Activated naive CD8-positive, alpha-beta T cell treated with anti-CD3 and anti-CD28 coated beads, Interleukin-2, amount 50 U/mL, for 16 hours (primary cell): ENCODE data around the gene KCNC4.

Experiments used
- DNase-seq: peaks from one replicate; pipeline ENCODE4 v3.0.0-alpha.2; 2020; ENCODE audit warnings: low read depth, low spot score

Gene KCNC4

DNA sequence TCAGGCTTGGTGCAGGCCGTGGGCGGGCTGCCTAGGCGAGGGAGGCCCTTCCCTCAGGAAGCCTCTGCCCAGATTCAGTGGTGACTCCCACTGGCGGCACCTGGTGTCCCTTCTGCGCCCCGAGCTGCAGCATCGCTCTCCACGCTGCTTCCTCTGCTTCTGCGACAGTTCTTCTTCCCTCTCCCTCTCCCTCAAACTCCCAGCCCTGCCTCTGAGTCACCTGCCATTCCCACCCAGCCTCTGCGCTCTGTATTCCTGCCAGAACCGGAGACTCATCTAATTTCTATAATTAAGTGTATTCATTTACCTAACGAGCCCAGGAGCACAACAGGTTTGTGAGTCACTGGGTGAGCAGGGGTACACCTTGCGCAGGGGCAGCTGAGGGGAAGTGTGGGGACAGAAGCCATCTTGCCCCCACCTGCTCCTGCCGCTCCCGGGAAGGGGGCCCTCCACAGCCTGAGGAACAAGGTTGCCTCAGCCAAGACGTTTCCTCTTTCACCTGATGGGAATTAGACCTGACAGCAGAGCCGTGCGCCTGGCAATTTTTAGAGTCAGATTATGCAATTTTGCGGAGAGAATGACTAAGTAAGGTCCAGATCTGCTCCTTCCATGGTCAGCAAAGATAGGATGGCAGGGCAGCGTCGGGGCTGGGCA lies 19.4 kb downstream of the KCNC4 start:
- no peak for DNase-seq

DNA sequence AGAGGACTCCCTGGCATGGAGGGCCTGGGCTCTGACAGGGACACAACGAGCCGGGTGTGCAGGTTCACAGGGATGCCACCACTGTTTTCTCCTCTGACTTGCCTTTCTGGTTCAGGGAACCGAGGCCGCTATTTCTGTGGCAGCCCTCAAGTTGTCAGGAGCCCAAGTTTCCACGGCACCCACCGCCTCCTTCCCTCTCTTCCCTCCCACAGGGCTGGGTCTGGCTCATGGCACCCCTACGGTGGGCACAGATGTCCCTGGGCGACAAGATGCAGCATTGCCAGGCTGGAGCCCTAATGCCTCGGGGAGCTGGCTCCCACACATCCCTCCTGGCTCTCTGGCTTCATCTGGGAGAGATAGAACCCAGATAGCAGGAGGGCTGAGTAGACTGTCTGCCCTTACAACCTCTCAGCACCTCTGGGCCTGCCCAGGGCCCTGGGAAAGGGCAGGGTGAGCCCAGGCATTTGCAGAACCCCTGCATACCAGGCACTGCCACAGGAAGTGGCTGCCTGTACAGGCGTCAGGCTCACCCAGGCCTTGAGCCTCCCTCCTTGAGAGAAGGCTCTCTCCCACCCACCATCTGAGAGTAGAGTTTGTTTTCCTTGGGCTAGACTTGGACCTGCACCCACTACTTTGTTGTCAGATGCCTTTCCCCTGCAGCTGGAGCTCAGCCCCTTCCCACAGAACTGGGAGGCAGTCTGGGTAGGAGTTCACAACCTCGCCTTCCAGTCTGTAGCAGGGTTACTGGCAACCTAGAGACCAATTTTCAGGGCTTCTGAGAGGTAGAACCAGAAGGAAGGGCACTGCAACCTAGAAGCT lies 20.5 kb downstream of the KCNC4 start:
- no peak for DNase-seq

DNA sequence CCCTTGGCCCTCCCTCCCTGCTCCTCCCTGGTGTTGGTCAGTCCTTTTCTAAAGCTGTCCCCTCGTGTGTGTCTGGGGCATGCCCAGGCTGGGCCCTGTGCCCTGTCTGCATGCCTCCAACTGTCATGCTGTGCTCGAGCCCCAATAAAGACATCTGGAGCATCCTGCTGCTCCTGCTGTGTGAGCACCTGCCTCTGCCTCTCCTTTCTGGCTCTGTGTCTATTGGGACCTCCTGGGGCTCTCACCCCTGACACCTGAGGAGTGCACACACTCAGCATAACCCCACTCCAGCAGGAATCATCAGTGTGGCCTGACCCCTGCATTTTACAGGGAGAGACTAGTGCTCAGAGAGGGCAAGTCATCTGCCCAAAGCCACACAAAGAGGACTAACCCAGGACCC lies 23.7 kb downstream of the KCNC4 start:
- DNase-seq, result no peak

DNA sequence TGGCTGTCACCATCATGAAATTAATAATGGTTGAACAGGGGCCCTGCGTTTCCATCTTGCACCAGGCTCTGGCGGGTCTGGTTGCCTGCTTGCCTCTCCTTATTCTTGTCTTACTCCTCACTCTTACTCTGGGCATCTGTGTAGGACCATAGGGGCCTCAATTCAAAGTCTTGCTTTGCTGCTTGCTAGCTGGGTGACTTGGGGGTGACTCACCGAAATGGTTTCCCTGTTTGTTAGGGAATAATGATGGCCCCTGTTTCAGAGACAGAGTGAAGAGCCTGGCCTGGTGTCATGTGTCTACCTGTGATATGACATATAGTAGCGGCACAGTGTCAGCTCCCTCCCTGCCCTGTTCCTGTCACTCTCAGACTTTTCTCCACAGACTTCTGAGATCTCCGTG lies 24.6 kb downstream of the KCNC4 start:
- no peak for DNase-seq

DNA sequence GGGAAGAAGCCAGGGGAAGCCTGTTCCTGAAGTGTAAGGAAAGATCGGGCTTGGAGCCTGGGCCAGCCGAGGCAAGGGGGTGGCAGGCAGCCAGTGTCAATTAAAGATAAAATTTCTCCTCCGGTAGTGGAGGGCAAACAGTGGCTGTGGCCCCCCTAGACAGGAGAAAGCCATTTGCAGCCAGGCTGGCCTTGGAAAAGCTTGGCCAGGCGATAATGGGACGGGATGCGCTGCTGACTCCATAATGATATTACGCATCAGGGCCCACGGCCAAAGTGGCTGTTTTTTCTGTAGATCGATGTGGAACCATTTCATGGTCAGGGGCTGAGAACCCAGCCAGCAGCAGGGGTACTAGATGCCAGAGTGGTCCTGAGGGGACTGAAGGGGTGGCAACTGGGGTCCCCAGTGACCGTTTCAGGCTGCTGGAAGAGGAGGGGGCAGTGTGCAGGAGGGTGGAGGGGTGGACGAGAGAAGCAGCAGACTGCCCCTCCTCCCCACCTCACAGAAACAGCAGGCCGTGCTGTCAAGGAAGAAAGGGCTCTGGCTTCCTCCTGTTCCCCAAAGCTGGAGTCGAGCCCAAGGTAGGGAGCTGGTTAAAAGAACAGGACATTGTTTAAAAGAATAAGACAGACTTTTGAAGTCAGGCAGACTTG lies 25.2 kb downstream of the KCNC4 start:
- no peak for DNase-seq

DNA sequence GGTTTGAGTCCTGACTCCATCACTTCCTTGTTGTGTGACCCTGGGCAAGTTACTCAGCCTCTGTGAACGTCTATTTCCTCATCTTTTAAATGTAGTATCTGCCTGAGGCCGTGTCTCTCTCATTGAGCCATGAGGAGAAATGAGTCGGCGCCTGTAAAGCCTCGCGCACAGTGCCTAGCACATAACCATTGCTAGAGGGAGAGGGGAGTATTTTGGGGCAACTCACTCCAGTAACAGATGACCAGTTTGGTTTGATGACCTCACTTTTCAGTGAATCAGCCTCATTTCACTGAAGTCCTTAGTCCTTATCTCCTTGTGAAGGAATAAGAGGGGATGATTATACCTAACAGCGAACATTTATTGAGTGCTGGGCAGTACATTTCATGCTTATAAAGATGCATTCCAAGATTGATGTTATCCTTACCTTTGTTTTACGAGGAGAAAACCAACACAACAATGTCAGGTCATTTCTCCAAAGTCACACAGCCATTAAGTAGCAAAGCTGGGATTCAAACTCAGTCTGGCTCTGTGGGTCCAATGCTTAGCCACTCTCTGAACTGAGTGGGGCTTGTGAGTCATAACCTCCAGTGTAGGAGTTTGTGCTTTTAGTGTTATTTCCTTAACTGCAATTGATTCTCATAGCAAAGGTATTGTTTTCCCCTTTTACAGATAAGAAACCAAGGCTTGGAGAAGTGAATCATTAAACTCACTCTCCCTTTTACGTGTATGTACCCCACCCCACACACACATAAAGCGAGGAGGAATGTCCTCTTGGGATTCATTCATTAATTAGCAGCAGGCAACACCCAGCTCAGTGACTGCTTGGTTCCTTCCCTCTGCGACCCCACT lies 25.9 kb downstream of the KCNC4 start:
- DNase-seq, result no peak

DNA sequence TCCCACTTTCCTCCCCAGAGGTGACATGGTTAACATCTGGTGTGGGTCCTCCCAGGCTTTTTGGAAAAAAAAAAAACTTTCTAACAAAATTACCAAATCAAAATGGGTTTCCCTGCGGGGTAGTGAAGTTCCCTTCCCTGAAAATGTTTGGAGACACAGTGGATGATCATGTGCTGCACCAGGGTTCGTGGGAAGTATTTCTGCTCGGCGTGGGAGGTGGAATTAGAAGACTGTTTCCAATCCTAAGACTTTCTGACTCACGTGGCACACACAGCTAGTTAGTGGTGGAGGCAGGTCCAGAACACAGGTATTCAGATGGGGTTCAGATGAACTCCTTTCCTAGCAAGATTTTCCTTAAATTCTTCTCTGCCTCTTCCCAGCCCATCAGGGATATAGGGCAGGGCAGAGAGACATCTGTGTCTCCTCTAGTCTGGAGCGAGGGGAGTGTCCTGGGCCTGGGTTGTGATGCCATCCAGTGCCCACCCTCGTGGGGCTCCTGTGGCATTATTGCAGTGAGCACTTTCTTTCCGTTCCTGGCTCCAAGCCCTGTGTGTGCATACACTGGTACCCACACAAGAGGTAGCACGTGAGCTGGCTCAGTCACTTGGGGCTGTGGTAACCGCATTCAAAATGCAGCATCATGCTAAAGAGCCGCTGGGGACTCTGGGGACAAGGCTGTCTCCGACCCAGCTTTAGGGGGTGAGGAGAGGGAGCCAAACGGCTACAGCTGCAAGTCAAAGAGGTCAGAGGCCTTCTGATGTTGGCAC lies 27.5 kb downstream of the KCNC4 start:
- DNase-seq, result no peak

DNA sequence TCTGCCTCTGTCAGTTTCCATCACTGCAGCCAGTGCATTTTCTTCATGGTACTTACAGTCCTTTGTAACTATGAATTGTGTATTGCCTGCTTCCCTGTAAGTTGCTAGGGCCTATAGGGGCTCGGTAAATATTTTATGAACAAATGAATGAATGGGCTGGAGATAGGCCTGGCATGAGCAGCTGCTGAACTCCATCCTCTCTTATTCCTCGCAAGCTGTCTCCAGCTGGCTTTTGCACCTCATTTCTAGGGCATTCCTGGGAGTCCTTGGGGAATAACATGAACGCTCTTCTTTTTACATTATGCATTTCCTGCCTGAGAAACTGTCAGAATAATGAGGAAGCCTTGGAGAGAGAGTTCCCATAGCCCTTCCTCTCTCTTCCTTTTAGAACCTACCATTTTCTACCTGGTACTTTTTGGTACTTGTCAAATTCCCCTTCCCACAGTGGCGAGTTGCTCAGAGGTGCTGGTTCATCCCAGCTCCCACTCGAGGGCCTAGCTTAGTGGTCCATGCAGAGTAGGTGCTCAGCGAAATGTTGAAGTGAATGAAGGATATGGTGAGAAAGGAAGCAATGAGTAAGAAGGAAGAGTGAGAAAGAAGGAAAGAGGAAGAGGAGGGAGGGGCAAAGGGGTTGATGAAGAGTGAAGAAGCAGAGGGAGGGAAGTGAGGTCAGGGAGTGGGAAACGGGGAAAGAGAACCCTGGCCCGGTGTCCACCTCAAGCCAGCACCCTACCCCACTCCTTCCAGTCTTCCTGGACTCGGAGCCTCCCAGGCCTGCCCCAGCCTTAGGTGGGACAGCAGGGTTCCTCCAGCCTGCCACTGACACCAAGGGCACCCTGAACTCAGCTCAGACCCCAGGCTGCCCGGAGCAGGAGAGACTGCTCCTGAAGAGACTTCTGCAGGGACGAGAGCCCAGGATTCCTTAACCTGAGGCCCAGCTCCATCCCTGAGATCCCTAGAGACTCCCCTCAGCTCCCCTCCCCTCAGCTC lies 29.6 kb downstream of the KCNC4 start:
- no peak for DNase-seq

DNA sequence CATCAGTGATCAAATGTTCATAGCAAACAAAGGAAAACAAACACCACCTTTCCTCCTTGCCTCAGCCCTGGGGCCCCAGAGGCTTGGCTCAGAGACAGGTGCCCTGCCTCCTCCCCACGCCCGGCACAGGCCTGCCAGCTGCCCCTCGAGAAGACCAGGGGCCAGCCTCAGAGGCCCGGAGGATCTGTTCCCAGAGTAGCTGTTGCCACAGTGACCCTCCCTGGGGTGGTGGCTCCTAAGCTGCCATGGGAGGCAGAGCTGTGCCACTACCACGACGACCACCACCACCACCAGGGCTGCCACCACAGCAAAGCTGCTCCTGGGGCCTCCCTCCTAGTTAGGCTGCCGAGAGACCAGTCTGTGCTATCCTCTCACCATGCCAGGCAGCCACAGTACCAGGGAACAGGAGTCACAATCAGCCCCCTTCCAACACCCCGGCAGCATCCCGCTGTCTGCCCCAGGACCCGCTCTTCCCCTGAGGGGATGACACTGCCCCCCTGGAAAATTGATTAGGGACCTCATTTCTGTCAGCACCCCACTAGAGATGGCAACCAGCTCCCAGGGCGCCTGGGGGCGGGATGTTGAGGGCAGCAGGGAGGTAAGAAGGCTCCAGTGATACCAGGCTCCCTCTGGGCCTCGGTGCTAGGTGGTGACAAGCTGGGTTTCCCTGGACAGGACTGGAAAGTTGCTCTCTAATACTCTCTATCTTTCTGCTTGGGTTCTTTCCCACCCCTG lies 30.5 kb downstream of the KCNC4 start:
- DNase-seq, result no peak

DNA sequence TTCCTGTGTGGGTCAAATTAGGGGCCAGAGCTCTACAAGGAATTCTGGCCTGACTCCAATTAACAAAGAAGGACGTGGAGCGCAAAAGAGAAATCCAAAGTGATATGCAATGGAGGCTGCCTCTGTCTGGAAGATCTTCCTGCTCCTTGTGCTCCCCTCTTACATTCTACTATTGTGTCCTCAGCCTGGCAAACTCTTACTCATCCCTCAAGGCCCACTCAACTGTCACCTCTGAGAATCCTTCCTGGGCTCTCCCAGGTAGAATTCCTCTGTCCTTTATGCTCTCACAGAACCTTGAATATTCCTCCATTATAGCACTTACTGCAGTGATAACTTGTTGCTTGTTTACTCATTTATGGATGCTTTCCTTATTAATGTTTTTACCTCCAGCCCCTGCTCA lies 31.4 kb downstream of the KCNC4 start:
- no peak for DNase-seq

DNA sequence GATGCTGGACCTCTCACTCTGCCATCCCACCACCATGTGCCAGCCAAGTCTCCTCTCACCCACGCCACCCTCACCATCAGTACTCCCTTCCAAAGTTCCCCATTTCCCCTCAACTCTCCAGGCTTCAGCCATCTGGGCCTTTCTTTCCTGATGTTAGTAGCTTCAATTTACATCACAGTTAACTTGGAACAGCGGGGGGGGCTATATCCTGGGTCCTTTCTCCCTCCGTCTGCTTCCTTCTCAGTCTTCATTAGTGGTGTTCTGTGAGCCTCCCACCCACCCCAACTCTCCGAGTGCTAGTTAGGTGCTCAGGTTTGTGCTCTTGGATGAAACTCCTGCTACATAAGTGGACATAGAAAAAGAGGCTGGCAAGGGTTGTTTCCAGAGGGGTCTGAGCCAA lies 31.9 kb downstream of the KCNC4 start:
- no peak for DNase-seq

DNA sequence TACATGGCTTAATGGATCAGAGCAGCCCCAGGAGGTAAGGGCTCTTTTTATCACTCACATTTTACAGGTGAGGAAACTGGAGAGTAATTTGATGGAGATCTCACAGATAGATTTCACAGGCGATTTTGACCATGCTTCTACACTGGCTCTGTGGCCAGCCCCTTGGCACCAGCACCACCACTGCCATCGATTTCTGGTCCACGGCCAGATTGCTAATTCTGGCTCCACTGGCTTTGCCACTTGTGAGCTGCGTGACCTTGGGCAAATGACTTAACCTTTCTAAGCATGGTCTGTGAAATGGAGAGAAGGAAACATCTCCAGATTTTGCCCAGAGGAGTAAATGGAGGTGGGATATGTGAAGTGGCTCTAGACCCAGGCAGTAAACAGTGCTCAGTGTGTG lies 32.6 kb downstream of the KCNC4 start:
- DNase-seq, result no peak

DNA sequence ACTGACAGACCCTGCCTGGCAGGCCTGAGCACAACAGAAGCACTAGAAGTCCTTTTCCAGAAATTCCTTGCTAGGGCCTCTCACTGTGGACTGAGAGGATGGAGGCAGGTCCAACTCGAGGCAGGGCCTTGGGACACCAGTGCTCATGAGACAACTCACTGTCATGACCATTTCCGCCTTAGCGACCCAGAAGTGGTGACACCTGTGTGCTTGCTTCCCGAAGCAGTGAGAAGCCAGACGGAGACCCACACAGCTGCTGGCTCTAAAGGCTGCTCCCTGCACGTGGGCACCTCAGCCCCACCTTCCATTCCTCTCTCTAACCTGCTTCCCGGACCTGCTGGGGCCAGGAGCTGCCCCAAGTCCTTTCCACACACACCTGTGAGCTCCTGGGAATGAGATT lies 33.0 kb downstream of the KCNC4 start:
- no peak for DNase-seq

DNA sequence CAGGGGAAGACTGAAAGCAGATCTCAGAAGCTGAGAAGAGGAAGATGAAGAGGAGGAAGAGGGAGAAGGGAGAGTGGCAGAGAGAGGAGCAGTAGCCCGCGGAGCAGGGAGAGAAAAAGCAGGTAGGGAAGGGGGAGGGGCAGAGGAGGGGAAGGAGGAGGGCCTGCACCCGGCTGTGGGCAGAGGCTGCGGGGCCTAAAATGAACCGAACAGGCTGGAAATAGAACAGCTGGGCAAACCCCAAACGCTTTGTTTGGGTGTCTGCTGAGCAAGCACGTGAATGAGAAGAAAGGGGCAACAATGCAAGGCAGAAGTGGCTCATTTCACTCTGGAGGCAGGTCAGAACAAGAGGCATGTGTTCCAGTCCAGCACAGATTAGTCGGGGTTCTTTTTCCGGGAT lies 33.5 kb downstream of the KCNC4 start:
- DNase-seq, result no peak

DNA sequence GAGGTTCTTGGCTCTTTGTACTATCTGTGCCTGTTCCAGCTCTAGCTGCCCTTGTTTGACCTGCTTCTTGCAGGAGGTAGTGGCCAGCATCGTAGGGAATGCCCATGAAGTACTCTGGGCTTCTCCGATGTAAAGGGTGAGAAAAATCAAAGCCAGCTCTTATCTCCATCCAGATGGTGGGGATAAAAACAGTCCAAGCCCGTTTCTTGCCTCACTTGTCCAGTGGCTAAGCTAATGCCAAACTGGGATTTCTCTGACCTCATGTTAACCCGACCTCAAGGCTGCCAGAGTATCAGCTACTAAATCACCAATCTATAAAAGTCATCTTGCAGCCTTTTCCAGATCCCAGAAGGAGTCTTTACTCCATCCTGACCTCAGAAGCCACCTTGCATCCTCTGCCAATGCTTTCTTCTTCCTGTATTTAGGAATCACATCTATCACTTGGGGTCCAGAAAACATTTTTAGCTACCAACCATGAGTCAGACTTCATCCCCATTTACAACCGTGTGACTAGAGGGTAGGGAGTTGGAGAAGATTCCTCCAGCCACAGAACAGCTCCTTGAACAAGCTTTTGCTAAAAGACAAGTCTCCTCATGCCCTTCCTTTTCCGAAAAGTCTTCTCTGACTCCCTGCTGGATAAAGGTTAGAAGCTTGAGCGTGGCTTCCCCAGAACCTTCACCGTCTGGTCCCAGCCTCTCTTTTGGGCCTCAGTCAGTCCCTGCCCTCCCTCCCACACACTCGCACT lies 35.9 kb downstream of the KCNC4 start:
- DNase-seq, result no peak

DNA sequence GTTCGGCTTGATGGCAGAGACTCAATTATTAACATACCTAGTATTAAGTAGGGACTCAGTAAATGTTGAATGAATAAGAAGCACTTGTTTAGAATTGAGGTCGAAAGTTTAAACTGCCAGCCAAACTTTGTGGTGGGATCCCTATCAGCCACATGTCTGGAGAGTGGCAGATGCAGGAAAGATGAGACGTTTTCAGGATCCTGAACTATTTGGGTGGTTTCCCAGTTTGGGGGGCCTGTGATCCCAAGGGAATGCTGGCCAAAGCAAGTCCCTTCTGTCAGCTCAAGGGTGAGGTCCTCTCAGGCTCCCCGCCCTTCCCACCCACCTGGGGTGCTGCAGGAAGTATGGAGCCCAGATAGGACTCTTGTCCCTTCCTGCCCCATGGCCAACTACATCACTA lies 38.6 kb downstream of the KCNC4 start:
- no peak for DNase-seq

DNA sequence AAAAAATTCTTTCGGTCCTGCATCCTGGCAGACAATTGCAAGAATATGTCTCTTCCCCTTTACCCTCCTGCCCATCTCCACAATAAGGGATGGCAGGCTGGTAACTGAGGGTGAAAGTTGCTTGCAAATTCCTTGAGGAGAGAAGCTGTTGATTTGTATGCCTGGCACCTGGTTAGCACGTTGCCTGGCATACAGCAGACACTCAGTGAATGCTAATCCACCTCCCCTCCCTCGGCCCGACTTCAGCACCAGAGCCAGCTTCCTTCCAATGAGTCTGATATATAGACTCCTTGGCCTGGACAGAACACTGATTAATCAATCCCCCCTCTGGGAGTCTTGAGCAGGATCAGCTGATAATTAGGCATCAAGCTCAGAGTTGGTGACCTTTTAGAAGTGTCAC lies 39.1 kb downstream of the KCNC4 start:
- DNase-seq, result no peak

DNA sequence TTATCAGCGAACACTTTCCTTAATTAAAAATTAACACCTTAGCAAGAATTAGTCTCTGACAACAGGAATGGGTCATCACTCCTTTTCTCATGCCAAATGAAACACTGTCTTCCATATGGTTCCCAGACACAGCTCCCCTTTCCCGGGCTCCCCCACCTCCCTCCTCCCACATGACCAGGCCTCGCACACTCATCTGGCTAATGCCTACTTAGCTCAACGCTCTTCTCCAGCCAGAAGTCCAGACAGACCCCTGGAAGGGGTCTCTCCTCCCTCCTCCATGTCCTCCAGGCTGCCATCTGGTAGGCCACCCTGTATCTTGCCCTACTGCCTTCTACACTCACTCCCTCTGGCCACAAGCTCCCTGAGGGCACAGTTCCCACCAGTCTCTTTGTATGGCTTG lies 39.9 kb downstream of the KCNC4 start:
- DNase-seq, result no peak

DNA sequence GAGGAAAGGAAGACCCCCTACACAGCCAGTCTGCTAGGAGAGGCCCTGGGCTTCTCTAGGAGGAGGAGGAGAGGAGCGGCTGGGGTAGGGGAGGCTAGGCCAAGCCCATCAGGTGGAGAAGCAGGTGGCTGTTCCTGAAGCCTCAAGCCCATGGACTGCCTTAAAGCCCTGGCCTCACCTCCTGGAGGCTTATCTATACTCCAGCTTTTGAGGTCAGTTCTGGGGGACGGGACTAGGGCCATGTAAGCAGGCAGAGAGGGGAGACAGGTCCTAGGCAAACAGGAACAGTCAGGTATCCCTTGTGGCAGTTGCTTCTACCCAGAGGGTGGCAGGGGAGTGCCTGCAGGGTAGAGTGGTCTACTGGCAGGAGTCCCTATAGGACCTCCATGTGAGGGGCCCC lies 40.6 kb downstream of the KCNC4 start:
- no peak for DNase-seq
